CD8-positive, alpha-beta memory T cell (primary cell): ENCODE results near the gene MCF2L. TPM values are rescaled to one million over a fixed set of nuclear protein-coding genes. Genes with fewer than 3 reads are reported as not detected.
"Not testable (repeated sequence)": the region's sequence is repeated elsewhere in the genome, so short reads cannot be mapped to it uniquely, and the experiment has no call there.

Experiments
- CTCF ChIA-PET: fragments of 350-600 bp; sonication (Branson Sonifier 250); formaldehyde crosslinking; loops from one replicate; lab custom pipeline; 2021; ENCODE audit warnings: antibody characterized with exemption; lab: Charles Lee
- POLR2A ChIA-PET: fragments of 350-600 bp; sonication (Branson Sonifier 250); formaldehyde crosslinking; loops from one replicate; lab custom pipeline; 2021; ENCODE audit warnings: antibody characterized with exemption; lab: Charles Lee
- DNase-seq, 5 donors: peaks; one replicate each; pipeline versions ENCODE4 v3.0.0 to v3.0.0-alpha.2; 2020 to 2022; ENCODE audit warnings: mixed read lengths in 1 of 5
- H3K27ac ChIP-seq: one replicate; pipeline ENCODE4 v1.7.0; 2013; ENCODE audit warnings: low read depth, mild to moderate bottlenecking, low read length, moderate library complexity
- H3K27me3 ChIP-seq: 2 replicates; pipeline ENCODE4 v1.7.0; 2013; ENCODE audit warnings: low read length, mild to moderate bottlenecking; ENCODE audit not compliant: insufficient read depth, poor library complexity, severe bottlenecking
- H3K36me3 ChIP-seq: 2 replicates; pipeline ENCODE4 v1.7.0; 2013; ENCODE audit warnings: mild to moderate bottlenecking, low read length, moderate library complexity; ENCODE audit not compliant: insufficient read depth
- H3K4me1 ChIP-seq: 2 replicates; pipeline ENCODE4 v1.7.0; 2013; ENCODE audit warnings: mild to moderate bottlenecking, low read length, moderate library complexity; ENCODE audit not compliant: insufficient read depth
- H3K4me3 ChIP-seq: 2 replicates; pipeline ENCODE4 v1.7.0; 2013; ENCODE audit warnings: mild to moderate bottlenecking, low read length
- H3K9me3 ChIP-seq: 2 replicates; pipeline ENCODE4 v1.7.0; 2013; ENCODE audit warnings: mild to moderate bottlenecking, low read length
- H3K27ac Mint-ChIP-seq, 8 donors: one replicate each; pipeline ENCODE4 v1.8.0; 2020 to 2021; ENCODE audit warnings: mixed read lengths in 8 of 8, mild to moderate bottlenecking in 6 of 8, inconsistent platforms in 3 of 8, moderate library complexity in 3 of 8
- H3K27me3 Mint-ChIP-seq, 2 donors: one replicate each; pipeline ENCODE4 v1.8.0; 2020 to 2021; ENCODE audit warnings: mixed read lengths in 2 of 2, mild to moderate bottlenecking in 1 of 2, moderate library complexity in 1 of 2
- H3K36me3 Mint-ChIP-seq, 3 donors: one replicate each; pipeline ENCODE4 v1.8.0; 2020 to 2021; ENCODE audit warnings: mixed read lengths in 3 of 3, inconsistent platforms in 1 of 3, mild to moderate bottlenecking in 1 of 3
- H3K4me1 Mint-ChIP-seq, 3 donors: one replicate each; pipeline ENCODE4 v1.8.0; 2020 to 2021; ENCODE audit warnings: mixed read lengths in 3 of 3, inconsistent platforms in 1 of 3, mild to moderate bottlenecking in 1 of 3
- H3K4me3 Mint-ChIP-seq, 7 donors: one replicate each; pipeline ENCODE4 v1.8.0; 2020 to 2021; ENCODE audit warnings: mixed read lengths in 7 of 7, mild to moderate bottlenecking in 6 of 7, moderate library complexity in 4 of 7, inconsistent platforms in 2 of 7
- H3K9me3 Mint-ChIP-seq, 5 donors: one replicate each; pipeline ENCODE4 v1.8.0; 2020 to 2022; ENCODE audit warnings: mixed read lengths in 5 of 5, mild to moderate bottlenecking in 3 of 5, moderate library complexity in 2 of 5, inconsistent platforms in 1 of 5
- polyA plus RNA-seq: library from polyadenylated mRNA; unstranded; fragments of 300-500 nt; fragmentation: Illumina TruSeq; gene quantifications from one replicate; pipeline ENCODE4 v1.2.3, GENCODE V29; 2021
- total RNA-seq, 2 experiments: library from RNA; stranded (reverse); gene quantifications; one replicate each; pipeline ENCODE4 v1.2.3, GENCODE V29; 2021

MCF2L gene
- total and polyA plus RNA-seq, 3 experiments from 2014 or later = 2.5 to 9.6 (median 9.1) TPM

- DNase-seq = no peak
- H3K4me1 Mint-ChIP-seq = no peaks in the 10 kb centered on the region
- H3K27ac Mint-ChIP-seq = no peak overlapping the region
- no peak overlapping the region for H3K4me3 Mint-ChIP-seq
- H3K9me3 ChIP-seq = no peaks in the 10 kb centered on the region
- H3K36me3 Mint-ChIP-seq = no peaks in the 10 kb centered on the region
- H3K36me3 ChIP-seq = no peaks in the 10 kb centered on the region
- ChIA-PET POLR2A (no interaction called here), CTCF (no interaction called here)
- peaks cover 0 to 1% of the 10 kb centered on the region in 2 donors for H3K27me3 Mint-ChIP-seq
- H3K27me3 ChIP-seq = peaks cover 4% of the 10 kb centered on the region
- no peak overlapping the region for H3K27ac ChIP-seq
- H3K4me1 ChIP-seq = no peaks in the 10 kb centered on the region
- H3K4me3 ChIP-seq = no peak overlapping the region
- no peaks in the 10 kb centered on the region for H3K9me3 Mint-ChIP-seq
Measured at GRCh38 chr13:113105921-113106452, 137.0 kb downstream of the MCF2L start.

- Histone ChIP-seq H3K27me3 (peaks cover 4% of the 10 kb centered on the region), H3K9me3 (no peaks in the 10 kb centered on the region), H3K36me3 (no peaks in the 10 kb centered on the region), H3K27ac (no peak overlapping the region), H3K4me3 (no peak overlapping the region), H3K4me1 (no peaks in the 10 kb centered on the region)
- no peak overlapping the region for H3K4me3 Mint-ChIP-seq
- CTCF ChIA-PET = no interaction called here
- H3K9me3 Mint-ChIP-seq = no peaks in the 10 kb centered on the region
- no peaks in the 10 kb centered on the region for H3K36me3 Mint-ChIP-seq
- POLR2A ChIA-PET = no interaction called here
- H3K27me3 Mint-ChIP-seq = peaks cover 0 to 1% of the 10 kb centered on the region in 2 donors
- no peak overlapping the region for H3K27ac Mint-ChIP-seq
- DNase-seq = no peak
- H3K4me1 Mint-ChIP-seq = no peaks in the 10 kb centered on the region
Measured at GRCh38 chr13:113106711-113107351, 137.8 kb downstream of the MCF2L start.

- POLR2A ChIA-PET, H3K27ac Mint-ChIP-seq, H3K36me3 Mint-ChIP-seq, H3K9me3 ChIP-seq, H3K27me3 ChIP-seq, H3K27me3 Mint-ChIP-seq, CTCF ChIA-PET, H3K27ac ChIP-seq, H3K4me1 Mint-ChIP-seq, H3K4me3 ChIP-seq, H3K4me3 Mint-ChIP-seq, H3K36me3 ChIP-seq, H3K4me1 ChIP-seq, H3K9me3 Mint-ChIP-seq: not testable (repeated sequence)
- peak in 1 of 5 donors; percentile 18 for DNase-seq
Measured at GRCh38 chr13:113108521-113108920, 139.5 kb downstream of the MCF2L start.

DNA sequence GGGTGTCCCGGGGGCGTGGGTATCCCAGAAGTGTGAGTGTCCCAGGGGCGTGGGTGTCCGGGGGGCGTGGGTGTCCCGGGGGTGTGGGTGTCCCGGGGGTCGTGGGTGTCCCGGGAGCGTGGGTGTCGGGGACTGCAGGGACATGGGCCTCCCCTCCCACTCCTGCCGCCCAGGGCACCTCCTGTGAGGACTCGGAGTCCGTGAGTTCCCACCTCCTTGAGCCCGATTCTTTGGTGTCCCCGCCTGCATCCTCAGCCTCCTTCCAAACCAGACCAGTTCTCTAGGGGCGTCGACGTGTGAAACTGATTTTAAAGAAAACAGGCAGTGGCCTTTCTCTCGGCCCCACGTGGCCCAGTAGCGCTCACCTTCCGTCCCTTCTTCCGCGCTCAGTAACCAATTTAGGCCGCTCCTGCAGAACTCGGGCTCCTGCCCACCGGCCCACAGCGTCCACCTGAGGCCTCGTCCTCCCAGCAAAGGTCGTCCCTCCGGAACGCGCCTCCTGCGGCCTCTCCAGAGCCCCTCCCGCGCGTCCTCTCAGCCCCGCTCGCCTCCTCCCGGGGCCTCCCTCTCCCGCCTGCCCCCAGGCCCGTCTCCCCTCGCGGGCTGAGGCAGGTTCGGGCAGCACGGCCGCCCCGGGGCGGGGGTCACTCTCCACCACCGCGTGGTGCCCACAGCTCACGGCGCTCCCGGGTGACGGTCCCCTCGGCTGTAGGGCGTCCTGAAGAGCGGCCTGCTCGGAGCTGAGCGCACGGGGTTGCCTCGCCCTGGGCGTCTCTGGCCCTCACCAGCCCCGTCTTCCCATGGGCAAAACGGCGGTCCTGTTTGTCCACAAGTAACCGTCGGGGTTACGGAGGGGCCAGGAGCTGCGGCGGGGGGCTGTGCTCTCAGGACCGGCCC is 140.4 kb downstream of the MCF2L start:
- DNase-seq = peak in 1 of 5 donors; percentile 39
- no peaks in the 10 kb centered on the region for H3K4me1 Mint-ChIP-seq
- Histone ChIP-seq H3K27ac (no peak overlapping the region), H3K27me3 (peaks cover 4% of the 10 kb centered on the region), H3K4me1 (no peaks in the 10 kb centered on the region), H3K36me3 (no peaks in the 10 kb centered on the region), H3K4me3 (no peak overlapping the region), H3K9me3 (no peaks in the 10 kb centered on the region)
- H3K27me3 Mint-ChIP-seq = peaks cover 0 to 1% of the 10 kb centered on the region in 2 donors
- peak overlapping the region; percentile 23 to 65 (median 49) for H3K4me3 Mint-ChIP-seq
- CTCF ChIA-PET = no interaction called here
- no peaks in the 10 kb centered on the region for H3K36me3 Mint-ChIP-seq
- H3K27ac Mint-ChIP-seq = no peak overlapping the region
- H3K9me3 Mint-ChIP-seq = no peaks in the 10 kb centered on the region
- POLR2A ChIA-PET = no interaction called here

DNA sequence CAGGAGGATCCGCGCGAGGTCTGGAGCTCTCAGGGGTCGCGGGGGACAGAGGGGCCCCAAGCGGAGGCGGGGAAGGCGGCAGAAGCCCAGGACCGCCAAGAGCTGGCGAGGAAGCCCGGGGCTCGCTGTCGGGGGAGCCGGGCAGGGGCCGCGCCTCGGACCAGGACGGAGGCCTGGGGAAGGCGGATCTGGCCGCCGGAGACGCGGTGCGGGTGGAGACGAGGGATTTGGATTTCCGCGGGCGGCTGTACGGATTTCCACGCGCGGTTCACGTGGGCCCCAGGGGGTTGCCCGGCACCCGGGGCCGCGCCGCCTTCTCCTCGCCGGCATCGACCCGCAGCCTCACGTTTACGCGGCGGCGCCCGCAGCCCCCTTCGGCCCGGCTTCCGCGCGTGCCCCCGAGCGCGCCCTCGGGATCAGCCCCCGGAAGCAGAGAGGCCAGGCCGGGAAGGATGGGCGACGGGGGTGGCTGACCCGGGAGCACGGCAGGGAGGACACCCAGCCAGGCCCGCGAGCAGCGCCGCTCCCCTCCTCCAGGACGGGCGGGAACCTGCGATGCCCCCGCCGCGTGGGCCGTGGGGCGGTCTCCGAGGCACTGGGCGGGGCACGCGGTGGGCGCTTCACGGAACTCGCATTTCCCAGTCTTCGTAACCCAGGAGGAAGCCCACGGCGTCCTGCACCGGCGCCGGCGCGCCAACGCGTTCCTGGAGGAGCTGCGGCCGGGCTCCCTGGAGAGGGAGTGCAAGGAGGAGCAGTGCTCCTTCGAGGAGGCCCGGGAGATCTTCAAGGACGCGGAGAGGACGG is 141.2 kb downstream of the MCF2L start:
- H3K27ac ChIP-seq = no peak overlapping the region
- DNase-seq = peak in 4 of 5 donors; percentile 14 to 56 (median 24)
- no peaks in the 10 kb centered on the region for H3K4me1 ChIP-seq
- H3K4me3 Mint-ChIP-seq = peak overlapping the region; percentile 19 to 76 (median 66)
- peaks cover 4% of the 10 kb centered on the region for H3K27me3 ChIP-seq
- H3K27ac Mint-ChIP-seq = no peak overlapping the region
- ChIA-PET CTCF (no interaction called here), POLR2A (no interaction called here)
- no peaks in the 10 kb centered on the region for H3K36me3 Mint-ChIP-seq
- peaks cover 0 to 1% of the 10 kb centered on the region in 2 donors for H3K27me3 Mint-ChIP-seq
- H3K4me3 ChIP-seq = peak overlapping the region; percentile 32
- no peaks in the 10 kb centered on the region for H3K9me3 ChIP-seq
- H3K4me1 Mint-ChIP-seq = no peaks in the 10 kb centered on the region
- no peaks in the 10 kb centered on the region for H3K9me3 Mint-ChIP-seq
- no peaks in the 10 kb centered on the region for H3K36me3 ChIP-seq

GRCh38 chr13:113110852-113111315 is 141.9 kb downstream of the MCF2L start:
- Histone ChIP-seq H3K4me3 (peak overlapping the region; percentile 32), H3K27ac (no peak overlapping the region), H3K4me1 (no peaks in the 10 kb centered on the region), H3K36me3 (no peaks in the 10 kb centered on the region), H3K9me3 (no peaks in the 10 kb centered on the region), H3K27me3 (peaks cover 4% of the 10 kb centered on the region)
- ChIA-PET POLR2A (no interaction called here), CTCF (no interaction called here)
- no peaks in the 10 kb centered on the region for H3K36me3 Mint-ChIP-seq
- H3K27ac Mint-ChIP-seq = no peak overlapping the region
- peaks cover 0 to 1% of the 10 kb centered on the region in 2 donors for H3K27me3 Mint-ChIP-seq
- H3K4me1 Mint-ChIP-seq = no peaks in the 10 kb centered on the region
- peak overlapping the region; percentile 27 to 76 (median 66) for H3K4me3 Mint-ChIP-seq
- H3K9me3 Mint-ChIP-seq = no peaks in the 10 kb centered on the region
- DNase-seq = peak in 1 of 5 donors; percentile 46

GRCh38 chr13:113111821-113112220 is 142.8 kb downstream of the MCF2L start:
- H3K27ac ChIP-seq, H3K4me1 ChIP-seq, H3K27me3 ChIP-seq, CTCF ChIA-PET, H3K9me3 ChIP-seq, H3K4me3 ChIP-seq, H3K4me3 Mint-ChIP-seq, H3K27ac Mint-ChIP-seq, POLR2A ChIA-PET, H3K36me3 Mint-ChIP-seq, H3K4me1 Mint-ChIP-seq, H3K9me3 Mint-ChIP-seq, H3K36me3 ChIP-seq, H3K27me3 Mint-ChIP-seq: not testable (repeated sequence)
- DNase-seq = peak in 1 of 5 donors; percentile 26
